ELR (cell line): ENCODE results near the gene RNGTT.
A peak's percentile ranks its signal among the peaks of the same experiment; 100 is the strongest.
"Not testable (repeated sequence)": the region's sequence is repeated elsewhere in the genome, so short reads cannot be mapped to it uniquely, and the experiment has no call there.

Experiments
- DNase-seq: peaks from one replicate; pipeline ENCODE4 v3.0.0-alpha.2; 2015; ENCODE audit warnings: low read depth

The RNGTT gene

GRCh38 chr6:88910922-88911778, 52.3 kb downstream of the RNGTT start:
- DNase-seq: no peak

- no peak for DNase-seq
Observed at GRCh38 chr6:88908598-88909548, 54.5 kb downstream of the RNGTT start.

- not testable (repeated sequence) for DNase-seq
Observed at GRCh38 chr6:88907148-88907547, 56.3 kb downstream of the RNGTT start.

GRCh38 chr6:88899569-88900316, 63.7 kb downstream of the RNGTT start:
- DNase-seq: peak; percentile 27

- DNase-seq: no peak
Observed at GRCh38 chr6:88895911-88896310, 67.5 kb downstream of the RNGTT start.

GRCh38 chr6:88890860-88891845, 72.3 kb downstream of the RNGTT start:
- peak; percentile 8 for DNase-seq

- no peak for DNase-seq
Observed at GRCh38 chr6:88890394-88890793, 73.0 kb downstream of the RNGTT start.

- DNase-seq: no peak
Observed at GRCh38 chr6:88884361-88884760, 79.1 kb downstream of the RNGTT start.

- no peak for DNase-seq
Observed at GRCh38 chr6:88882536-88882935, 80.9 kb downstream of the RNGTT start.

GRCh38 chr6:88881451-88881850, 82.0 kb downstream of the RNGTT start:
- no peak for DNase-seq

GRCh38 chr6:88880021-88880420, 83.4 kb downstream of the RNGTT start:
- DNase-seq: no peak

- no peak for DNase-seq
Observed at GRCh38 chr6:88877893-88878292, 85.5 kb downstream of the RNGTT start.

GRCh38 chr6:88872962-88873361, 90.5 kb downstream of the RNGTT start:
- no peak for DNase-seq

GRCh38 chr6:88871498-88871897, 91.9 kb downstream of the RNGTT start:
- no peak for DNase-seq

GRCh38 chr6:88870717-88871330, 92.6 kb downstream of the RNGTT start:
- DNase-seq: peak; percentile 74

GRCh38 chr6:88869263-88870020, 94.0 kb downstream of the RNGTT start:
- peak; percentile 81 for DNase-seq

GRCh38 chr6:88867841-88868731, 95.3 kb downstream of the RNGTT start:
- peak; percentile 89 for DNase-seq

- DNase-seq: no peak
Observed at GRCh38 chr6:88866856-88867255, 96.6 kb downstream of the RNGTT start.

- DNase-seq: no peak
Observed at GRCh38 chr6:88865275-88865674, 98.1 kb downstream of the RNGTT start.
